Natural killer cell (primary cell): ENCODE data around the gene PTPRN2. TPM values are rescaled to one million over a fixed set of nuclear protein-coding genes. Genes with fewer than 3 reads are reported as not detected.
A peak's percentile ranks its signal among the peaks of the same experiment; 100 is the strongest.

Experiments
- ATAC-seq, 3 donors: fragments of 150-1000 bp in 2 of 3; fragments of 200-7000 bp in 1 of 3; cut with Tn5 transposase; 1 replicate in 1 of 3; 2 replicates in 2 of 3; pipeline ENCODE4 v1.10.0; 2021; ENCODE audit warnings: mild to moderate bottlenecking in 2 of 3, moderate library complexity in 2 of 3
- DNase-seq, 2 donors: peaks; one replicate each; pipeline versions ENCODE4 v3.0.0 to v3.0.0-alpha.2; 2013 to 2021; ENCODE audit warnings: mixed read lengths in 1 of 2
- H3K27ac ChIP-seq: one replicate; pipeline ENCODE4 v1.5.1; 2013; ENCODE audit warnings: mild to moderate bottlenecking, low read length
- H3K27me3 ChIP-seq: one replicate; pipeline ENCODE4 v1.6.1; 2013; ENCODE audit warnings: low read length; ENCODE audit not compliant: control insufficient read depth, insufficient read depth
- H3K36me3 ChIP-seq: one replicate; pipeline ENCODE4 v1.6.1; 2013; ENCODE audit warnings: low read length; ENCODE audit not compliant: control insufficient read depth, insufficient read depth
- H3K4me1 ChIP-seq: one replicate; pipeline ENCODE4 v1.6.1; 2013; ENCODE audit warnings: low read length; ENCODE audit not compliant: control insufficient read depth, insufficient read depth
- H3K4me3 ChIP-seq: one replicate; pipeline ENCODE4 v1.5.1; 2013; ENCODE audit warnings: low read length
- H3K9me3 ChIP-seq: one replicate; pipeline ENCODE4 v1.6.1; 2013; ENCODE audit warnings: low read length; ENCODE audit not compliant: control insufficient read depth, insufficient read depth
- H3K27ac Mint-ChIP-seq, 2 donors: one replicate each; pipeline ENCODE4 v1.8.0; 2022; ENCODE audit warnings: mild to moderate bottlenecking in 2 of 2, mixed read lengths in 2 of 2, moderate library complexity in 1 of 2
- H3K27me3 Mint-ChIP-seq, 2 donors: one replicate each; pipeline ENCODE4 v1.8.0; 2022; ENCODE audit warnings: low read depth in 2 of 2, mixed read lengths in 2 of 2
- H3K36me3 Mint-ChIP-seq: one replicate; pipeline ENCODE4 v1.8.0; 2022; ENCODE audit warnings: mixed read lengths
- H3K4me1 Mint-ChIP-seq, 2 donors: one replicate each; pipeline ENCODE4 v1.8.0; 2022; ENCODE audit warnings: mixed read lengths in 2 of 2
- H3K4me3 Mint-ChIP-seq: one replicate; pipeline ENCODE4 v1.8.0; 2022; ENCODE audit warnings: mild to moderate bottlenecking, moderate library complexity, mixed read lengths
- H3K9me3 Mint-ChIP-seq, 2 donors: one replicate each; pipeline ENCODE4 v1.8.0; 2022; ENCODE audit warnings: mixed read lengths in 2 of 2
- CTCF ChIP-seq: fragments of 200-600 bp; IDR thresholded peaks from one replicate; pipeline ENCODE4 v1.8.0; 2022; ENCODE audit warnings: antibody characterized with exemption
- WGBS: methylation state at CpG from one replicate; pipeline ENCODE4 v1.1.7; 2013; ENCODE audit warnings: missing lambda C conversion rate; ENCODE audit not compliant: insufficient coverage; 5-methylcytosine and 5-hydroxymethylcytosine counted together
- intact Hi-C: fragments of 100-400 bp; cut with micrococcal nuclease; formaldehyde crosslinking; loops from one replicate; pipeline ENCODE4 v1.14.2; 2022
- total RNA-seq, 4 donors: library from RNA; stranded (reverse); fragments of 120-200 nt in 1 of 4; gene quantifications; one replicate each; pipeline versions ENCODE4 v1.2.3 to v1.2.4, GENCODE V29; 2013 to 2022

The PTPRN2 gene
- total RNA-seq, 3 donors from 2014 or later (not counting 1 experiment from before 2014, with no cell fraction given), result 1.3 to 2.5 (median 1.9) TPM

- peaks cover 3 to 10% of the 10 kb centered on the region in 2 donors for H3K9me3 Mint-ChIP-seq
- no peak for TF ChIP-seq CTCF
- Histone ChIP-seq H3K36me3 (no peaks in the 10 kb centered on the region), H3K9me3 (no peaks in the 10 kb centered on the region), H3K4me1 (no peaks in the 10 kb centered on the region), H3K27ac (no peak overlapping the region), H3K4me3 (no peak overlapping the region), H3K27me3 (no peaks in the 10 kb centered on the region)
- peaks cover 12 to 23% of the 10 kb centered on the region in 2 donors for H3K27me3 Mint-ChIP-seq
- DNase-seq (peak in 1 of 2 donors; percentile 5), ATAC-seq (no peak)
- intact Hi-C loops, result no loop called here
- peaks cover 13% of the 10 kb centered on the region for H3K36me3 Mint-ChIP-seq
- no peaks in the 10 kb centered on the region for H3K4me1 Mint-ChIP-seq
- 93% methylated on average over 19 of the region's 19 CpGs for WGBS
- no peak overlapping the region for H3K4me3 Mint-ChIP-seq
- no peak overlapping the region for H3K27ac Mint-ChIP-seq
These were observed 1059.9 kb downstream of the PTPRN2 start for GRCh38 chr7:157527686-157528085.

GRCh38 chr7:157526913-157527634 is 1060.5 kb downstream of the PTPRN2 start:
- H3K27me3 Mint-ChIP-seq, result peaks cover 12 to 23% of the 10 kb centered on the region in 2 donors
- DNase-seq (peak in 1 of 2 donors; percentile 6), ATAC-seq (no peak)
- no peaks in the 10 kb centered on the region for H3K9me3 ChIP-seq
- H3K27ac ChIP-seq, result no peak overlapping the region
- H3K4me1 ChIP-seq, result no peaks in the 10 kb centered on the region
- no peaks in the 10 kb centered on the region for H3K36me3 ChIP-seq
- H3K27ac Mint-ChIP-seq, result no peak overlapping the region
- no peak overlapping the region for H3K4me3 Mint-ChIP-seq
- H3K9me3 Mint-ChIP-seq, result peaks cover 3 to 4% of the 10 kb centered on the region in 2 donors
- no peak for TF ChIP-seq CTCF
- H3K4me3 ChIP-seq, result no peak overlapping the region
- intact Hi-C loops, result no loop called here
- 83% methylated on average over 23 of the region's 23 CpGs for WGBS
- H3K4me1 Mint-ChIP-seq, result no peaks in the 10 kb centered on the region
- H3K27me3 ChIP-seq, result no peaks in the 10 kb centered on the region
- H3K36me3 Mint-ChIP-seq, result peaks cover 7% of the 10 kb centered on the region

- Mint-ChIP-seq H3K27me3 (peaks cover 14 to 18% of the 10 kb centered on the region in 2 donors), H3K36me3 (no peaks in the 10 kb centered on the region), H3K4me3 (no peak overlapping the region), H3K4me1 (no peaks in the 10 kb centered on the region), H3K9me3 (no peaks in the 10 kb centered on the region), H3K27ac (no peak overlapping the region)
- Histone ChIP-seq H3K4me1 (no peaks in the 10 kb centered on the region), H3K27me3 (no peaks in the 10 kb centered on the region), H3K27ac (no peak overlapping the region), H3K4me3 (no peak overlapping the region), H3K36me3 (no peaks in the 10 kb centered on the region), H3K9me3 (no peaks in the 10 kb centered on the region)
- ATAC-seq (no peak), DNase-seq (peak in 1 of 2 donors; percentile 10)
- no peak for TF ChIP-seq CTCF
- intact Hi-C loops, result no loop called here
- 77% methylated on average over 32 of the region's 32 CpGs for WGBS
These were observed 1061.4 kb downstream of the PTPRN2 start for GRCh38 chr7:157526005-157526912.
